Heart right ventricle (tissue), 16 donors: ENCODE measurements around the gene ARHGAP12. TPM values are rescaled to one million over a fixed set of nuclear protein-coding genes. Genes with fewer than 3 reads are reported as not detected.

ENCODE experiments used
- ATAC-seq, 8 donors: fragments of 200-7000 bp; cut with Tn5 transposase; one replicate each; pipeline ENCODE4 v1.9.1; 2020; ENCODE audit warnings: mild to moderate bottlenecking in 8 of 8, moderate library complexity in 8 of 8, moderate number of reproducible peaks in 1 of 8
- DNase-seq, 2 donors: peaks; one replicate each; pipeline ENCODE4 v3.0.0-alpha.2; 2020
- H3K27ac ChIP-seq, 10 donors: fragments of 200-600 bp; sonication (generic) in 2 of 10; one replicate each; pipeline versions ENCODE4 v1.5.0 to v1.8.0; 2020 to 2022; ENCODE audit warnings: mild to moderate bottlenecking in 3 of 10
- H3K27me3 ChIP-seq, 7 donors: fragments of 200-600 bp; one replicate each; pipeline ENCODE4 v1.8.0; 2021 to 2022; ENCODE audit warnings: mild to moderate bottlenecking in 2 of 7
- H3K36me3 ChIP-seq, 9 donors: fragments of 200-600 bp; sonication (generic) in 1 of 9; one replicate each; pipeline versions ENCODE4 v1.5.0 to v1.8.0; 2020 to 2022; ENCODE audit warnings: mild to moderate bottlenecking in 2 of 9
- H3K4me1 ChIP-seq, 9 donors: fragments of 200-600 bp; sonication (generic) in 1 of 9; one replicate each; pipeline versions ENCODE4 v1.5.0 to v1.8.0; 2020 to 2022; ENCODE audit warnings: mild to moderate bottlenecking in 4 of 9
- H3K4me3 ChIP-seq, 10 donors: fragments of 200-600 bp; sonication (generic) in 2 of 10; one replicate each; pipeline versions ENCODE4 v1.5.0 to v1.8.0; 2020 to 2022; ENCODE audit warnings: mild to moderate bottlenecking in 7 of 10, moderate library complexity in 2 of 10
- H3K9me3 ChIP-seq, 11 donors: fragments of 200-600 bp in 10 of 11; sonication (generic) in 2 of 11; one replicate each; pipeline versions ENCODE4 v1.5.0 to v1.8.0; 2013 to 2022; ENCODE audit warnings: mild to moderate bottlenecking in 2 of 11, control low read depth in 1 of 11, moderate library complexity in 1 of 11
- WGBS, 2 donors: extraction: QIAGEN DNeasy Blood & Tissue Kit; methylation state at CpG; one replicate each; pipeline ENCODE4 v1.1.7; 2013; ENCODE audit warnings: inconsistent platforms in 1 of 2; 5-methylcytosine and 5-hydroxymethylcytosine counted together
- intact Hi-C, 10 donors: fragments of 100-400 bp; cut with DNase I; formaldehyde crosslinking; loops; one replicate each; pipeline versions ENCODE4 v1.11.1 to v1.14.2; 2022
- polyA plus RNA-seq, 2 donors: library from polyadenylated mRNA; stranded (reverse); fragments of 200-250 nt; gene quantifications; one replicate each; pipeline ENCODE4 v1.2.3, GENCODE V29; 2013
- total RNA-seq, 10 donors: library from RNA; stranded (reverse); fragmentation: NEBNext Ultra II Directional in 3 of 10; extraction: Animal tissue kit (Norgen Biotek cat#: 25700) in 3 of 10; gene quantifications; one replicate each; pipeline versions ENCODE4 v1.2.1 to v1.2.4, GENCODE V29; 2021 to 2023
- TF ChIP-seq, protein P1 (sequence below), 9 donors: fragments of 200-600 bp; sonication (generic) in 2 of 9; IDR thresholded peaks; one replicate each; pipeline versions ENCODE4 v1.5.0 to v1.8.0; 2021 to 2022; ENCODE audit warnings: antibody characterized with exemption in 9 of 9, mild to moderate bottlenecking in 5 of 9, moderate library complexity in 1 of 9
- donor health status: Arrhythmogenic right ventricular cardiomyopathy.
- donor health status: ischemic (EF 13 %, LVEDD 7.1; RV severe dilation, severe dysfunction).
- donor health status: healthy with polysubstance abuse.
- donor health status: DM: no; HTN: yes; CAD: no.
- donor health status: DM: no; HTN: no; CAD: no.
- donor health status: ischemic (EF 25% LVEDD 6.9; RV normal size, moderate dysfunction).
- donor health status: ischemic (EF 25% LVEDD 5.7; RV mildly dilated, moderate dysfunction).
- donor health status: healthy.
- donor health status: DM: yes; HTN: yes; CAD: no.
- donor health status: Ischemic cardiomyopathy.
- donor health status: ischemic (EF 35%, LVEDD 5.7; RV mildly dilated, moderate dysfunction).
- donor health status: nonischemic (EF 11% LVEDD 7.7; RV severe dilation, severe dysfunction).
- donor health status: DM: yes; HTN: yes; CAD: no.
- donor health status: PGD.
- donor health status: ischemic (EF 29% LVEDD 5.4; RV normal size, mild dysfunction).
- donor health status: nonischemic (EF 23%, LVEDD 6.1; RV moderate dilation, normal function).

The ARHGAP12 gene
- total and polyA plus RNA-seq, 12 donors: 7.6 to 35.2 (median 21.0) TPM

DNA sequence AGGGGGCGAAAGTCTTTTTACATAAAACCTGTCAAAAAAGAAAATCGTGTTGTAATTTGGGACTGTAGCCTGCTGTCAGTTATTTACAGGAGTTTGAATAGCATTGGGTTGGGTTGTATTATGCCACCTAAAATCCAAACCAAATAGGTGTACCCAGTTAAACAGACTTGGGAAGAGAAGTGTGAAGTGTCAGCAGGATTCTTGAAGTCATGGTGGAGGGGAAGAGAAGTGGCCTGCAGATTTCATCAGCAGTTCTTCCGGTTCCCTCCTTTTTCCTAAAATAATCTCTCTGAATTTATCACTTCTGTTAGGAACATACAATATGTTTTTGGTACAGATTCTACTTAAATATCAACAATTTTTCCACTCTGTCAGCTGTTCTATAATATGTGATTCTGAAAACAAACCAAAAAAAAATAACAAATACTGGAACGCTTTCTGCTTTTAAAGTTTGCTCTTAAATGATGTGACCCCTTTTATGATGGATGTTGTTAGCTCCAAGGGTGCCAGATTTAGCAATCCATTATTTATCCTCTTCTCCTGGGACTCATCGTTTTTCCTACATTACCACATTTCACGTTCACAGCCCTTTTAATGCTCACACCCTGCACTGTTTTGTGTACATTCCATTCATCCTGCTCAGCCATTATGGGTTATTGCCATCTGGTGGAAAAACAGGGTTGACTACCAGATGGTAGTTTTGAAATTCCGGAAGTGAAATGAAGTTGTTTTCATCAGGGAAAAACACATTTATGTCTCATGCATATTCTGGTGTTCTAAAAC is 18.7 kb upstream of the ARHGAP12 start:
- Histone ChIP-seq H3K4me3 (peak overlapping the region in 2 of 10 donors; percentile 2 to 9), H3K4me1 (peaks cover 0 to 33% (median 3%) of the 10 kb centered on the region in 9 donors), H3K27me3 (no peaks in the 10 kb centered on the region), H3K9me3 (no peaks in the 10 kb centered on the region), H3K27ac (peak overlapping the region in 3 of 10 donors; percentile 9 to 35 (median 34)), H3K36me3 (no peaks in the 10 kb centered on the region)
- DNase-seq: peak in 1 of 2 donors; percentile 22
- intact Hi-C loops: loop anchor here in 6 of 10 donors (2.0 to 10.0 kb wide), 4 partner anchors 79 to 1225 kb away; no protein-coding TSS in a partner anchor
- 54 to 63% methylated on average over 7 of the region's 7 CpGs for WGBS, 2 donors
- peak in 7 of 8 donors; percentile 58 to 91 (median 81) for ATAC-seq
- TF ChIP-seq, protein P1, sequence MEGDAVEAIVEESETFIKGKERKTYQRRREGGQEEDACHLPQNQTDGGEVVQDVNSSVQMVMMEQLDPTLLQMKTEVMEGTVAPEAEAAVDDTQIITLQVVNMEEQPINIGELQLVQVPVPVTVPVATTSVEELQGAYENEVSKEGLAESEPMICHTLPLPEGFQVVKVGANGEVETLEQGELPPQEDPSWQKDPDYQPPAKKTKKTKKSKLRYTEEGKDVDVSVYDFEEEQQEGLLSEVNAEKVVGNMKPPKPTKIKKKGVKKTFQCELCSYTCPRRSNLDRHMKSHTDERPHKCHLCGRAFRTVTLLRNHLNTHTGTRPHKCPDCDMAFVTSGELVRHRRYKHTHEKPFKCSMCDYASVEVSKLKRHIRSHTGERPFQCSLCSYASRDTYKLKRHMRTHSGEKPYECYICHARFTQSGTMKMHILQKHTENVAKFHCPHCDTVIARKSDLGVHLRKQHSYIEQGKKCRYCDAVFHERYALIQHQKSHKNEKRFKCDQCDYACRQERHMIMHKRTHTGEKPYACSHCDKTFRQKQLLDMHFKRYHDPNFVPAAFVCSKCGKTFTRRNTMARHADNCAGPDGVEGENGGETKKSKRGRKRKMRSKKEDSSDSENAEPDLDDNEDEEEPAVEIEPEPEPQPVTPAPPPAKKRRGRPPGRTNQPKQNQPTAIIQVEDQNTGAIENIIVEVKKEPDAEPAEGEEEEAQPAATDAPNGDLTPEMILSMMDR (IDR thresholded peaks at IDR 0.05): peak in 8 of 9 donors; percentile 36 to 66 (median 50)

DNA sequence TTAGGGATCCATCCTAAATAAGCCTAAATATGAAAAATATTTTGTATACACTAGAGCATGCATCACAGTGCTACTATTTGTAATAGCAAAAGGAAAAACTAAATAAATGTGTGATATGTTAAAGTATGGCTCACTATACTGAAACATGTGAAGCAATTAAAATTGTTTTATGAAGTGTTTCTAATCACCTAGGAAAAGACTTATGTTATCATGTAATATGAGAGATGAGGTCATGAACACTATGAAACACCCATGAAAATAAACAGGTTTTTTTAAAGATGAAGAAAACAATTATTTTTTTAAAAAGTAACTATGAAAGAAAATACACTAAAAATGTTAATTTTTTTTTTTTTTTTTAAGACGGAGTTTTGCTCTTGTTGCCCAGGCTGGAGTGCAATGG is 16.8 kb upstream of the ARHGAP12 start:
- Histone ChIP-seq H3K27me3 (no peaks in the 10 kb centered on the region), H3K4me1 (peaks cover 0 to 27% (median 3%) of the 10 kb centered on the region in 9 donors), H3K36me3 (no peaks in the 10 kb centered on the region), H3K9me3 (no peaks in the 10 kb centered on the region), H3K27ac (no peak overlapping the region), H3K4me3 (no peak overlapping the region)
- 94 to 100% methylated on average over 1 of the region's 1 CpG for WGBS, 2 donors
- intact Hi-C loops: loop anchor here in 6 of 10 donors (5.0 to 10.0 kb wide), 3 partner anchors 81 to 1223 kb away; no protein-coding TSS in a partner anchor
- TF ChIP-seq, protein P1 (IDR thresholded peaks at IDR 0.05): no peak
- DNase-seq (no peak), ATAC-seq (no peak)

DNA sequence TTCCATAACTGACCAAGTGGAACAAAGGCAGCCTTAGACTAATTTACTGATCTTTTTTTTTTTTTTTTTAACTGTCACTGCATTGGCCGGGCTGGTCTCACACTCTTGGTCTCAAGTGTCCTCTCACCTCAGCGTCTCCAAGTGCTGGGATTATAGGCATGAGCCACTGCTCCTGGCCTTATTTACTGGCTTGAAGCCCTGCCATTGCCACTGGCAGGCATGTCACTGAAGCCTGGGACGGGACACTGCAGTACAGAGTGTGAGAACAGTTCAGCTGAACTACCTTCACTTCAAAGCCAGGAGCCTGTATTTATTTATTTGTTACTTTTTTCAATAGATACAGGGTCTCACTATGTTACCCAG is 15.4 kb upstream of the ARHGAP12 start:
- 91 to 97% methylated on average over 3 of the region's 3 CpGs for WGBS, 2 donors
- H3K27ac ChIP-seq: no peak overlapping the region
- no peaks in the 10 kb centered on the region for H3K36me3 ChIP-seq
- H3K4me1 ChIP-seq: peaks cover 0 to 27% (median 3%) of the 10 kb centered on the region in 9 donors
- TF ChIP-seq, protein P1 (IDR thresholded peaks at IDR 0.05): no peak
- DNase-seq: no peak
- H3K4me3 ChIP-seq: no peak overlapping the region
- ATAC-seq: no peak
- H3K27me3 ChIP-seq: no peaks in the 10 kb centered on the region
- intact Hi-C loops: loop anchor here in 3 of 10 donors (5.0 to 10.0 kb wide), 2 partner anchors 79 to 82 kb away; no protein-coding TSS in a partner anchor
- H3K9me3 ChIP-seq: no peaks in the 10 kb centered on the region

DNA sequence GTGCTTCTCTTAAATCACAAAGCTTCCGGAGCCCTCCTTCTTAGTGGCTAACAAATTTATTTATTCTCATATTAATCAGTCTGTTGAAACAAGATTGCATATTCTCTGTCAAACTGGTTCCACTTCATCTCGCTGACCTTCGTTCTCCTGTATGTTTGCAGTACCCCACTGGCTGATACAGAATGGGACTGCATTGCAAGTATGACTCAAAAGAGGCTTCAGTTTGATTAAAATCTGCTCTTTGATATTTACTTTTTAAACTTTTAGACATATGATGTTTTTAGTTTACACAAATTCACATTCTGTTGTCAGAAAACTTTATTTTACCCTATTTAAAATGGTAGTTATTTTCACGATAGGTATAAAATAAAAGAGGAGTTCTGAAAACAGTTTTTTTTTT is 14.3 kb upstream of the ARHGAP12 start:
- no peaks in the 10 kb centered on the region for H3K27me3 ChIP-seq
- 97 to 98% methylated on average over 4 of the region's 4 CpGs for WGBS, 2 donors
- no peak overlapping the region for H3K4me3 ChIP-seq
- TF ChIP-seq, protein P1 (IDR thresholded peaks at IDR 0.05): no peak
- intact Hi-C loops: loop anchor here in 3 of 10 donors (5.0 to 10.0 kb wide), 2 partner anchors 78 to 81 kb away; no protein-coding TSS in a partner anchor
- no peaks in the 10 kb centered on the region for H3K36me3 ChIP-seq
- no peaks in the 10 kb centered on the region for H3K9me3 ChIP-seq
- no peak overlapping the region for H3K27ac ChIP-seq
- DNase-seq (no peak), ATAC-seq (no peak)
- peaks cover 0 to 25% (median 3%) of the 10 kb centered on the region in 9 donors for H3K4me1 ChIP-seq
